ENCODE results near the gene ADK. TPM values are rescaled to one million over a fixed set of nuclear protein-coding genes. Genes with fewer than 3 reads are reported as not detected.

ADK gene
- total and polyA plus RNA-seq, 4 donors: 12.6 to 21.1 (median 16.1) TPM

GRCh38 chr10:74361678-74362077, 210.7 kb downstream of the ADK start:
- H3K27me3 ChIP-seq (ENCODE audit: control insufficient read depth in 1 of 2, insufficient read depth in 2 of 2, low read length in 1 of 2): no peaks in the 10 kb centered on the region
- ATAC-seq (ENCODE audit: low FRiP score): no peak
- no peaks in the 10 kb centered on the region for H3K9me3 ChIP-seq (ENCODE audit: control insufficient read depth, low read length)
- DNase-seq: no peak
- intact Hi-C loops (cut with DNase I): no loop called here
- no peak overlapping the region for H3K4me3 ChIP-seq (ENCODE audit: low read length in 2 of 2)
- no peaks in the 10 kb centered on the region for H3K36me3 ChIP-seq (ENCODE audit: control insufficient read depth in 1 of 2, insufficient read depth in 2 of 2, low read length in 1 of 2)
- H3K27ac ChIP-seq (ENCODE audit: low read depth in 1 of 2, low read length in 2 of 2): no peak overlapping the region
- peaks cover 0 to 2% of the 10 kb centered on the region in 2 donors for H3K4me1 ChIP-seq (ENCODE audit: control insufficient read depth in 1 of 2, insufficient read depth in 2 of 2, low read length in 2 of 2)

- Histone ChIP-seq H3K27me3 (ENCODE audit: control insufficient read depth in 1 of 2, insufficient read depth in 2 of 2, low read length in 1 of 2) (no peaks in the 10 kb centered on the region), H3K27ac (ENCODE audit: low read depth in 1 of 2, low read length in 2 of 2) (no peak overlapping the region), H3K36me3 (ENCODE audit: control insufficient read depth in 1 of 2, insufficient read depth in 2 of 2, low read length in 1 of 2) (no peaks in the 10 kb centered on the region), H3K4me3 (ENCODE audit: low read length in 2 of 2) (no peak overlapping the region), H3K9me3 (ENCODE audit: control insufficient read depth, low read length) (no peaks in the 10 kb centered on the region), H3K4me1 (ENCODE audit: control insufficient read depth in 1 of 2, insufficient read depth in 2 of 2, low read length in 2 of 2) (peaks cover 0 to 2% of the 10 kb centered on the region in 2 donors)
- WGBS, 2 donors: 98 to 100% methylated on average over 2 of the region's 2 CpGs
- no peak for DNase-seq
- intact Hi-C loops (cut with DNase I): no loop called here
- ATAC-seq (ENCODE audit: low FRiP score): no peak
These were observed 212.7 kb downstream of the ADK start for GRCh38 chr10:74363727-74364126.

GRCh38 chr10:74365109-74365508, 214.1 kb downstream of the ADK start:
- Histone ChIP-seq H3K27me3 (ENCODE audit: control insufficient read depth in 1 of 2, insufficient read depth in 2 of 2, low read length in 1 of 2) (no peaks in the 10 kb centered on the region), H3K27ac (ENCODE audit: low read depth in 1 of 2, low read length in 2 of 2) (no peak overlapping the region), H3K36me3 (ENCODE audit: control insufficient read depth in 1 of 2, insufficient read depth in 2 of 2, low read length in 1 of 2) (no peaks in the 10 kb centered on the region), H3K9me3 (ENCODE audit: control insufficient read depth, low read length) (no peaks in the 10 kb centered on the region), H3K4me1 (ENCODE audit: control insufficient read depth in 1 of 2, insufficient read depth in 2 of 2, low read length in 2 of 2) (peaks cover 0 to 2% of the 10 kb centered on the region in 2 donors), H3K4me3 (ENCODE audit: low read length in 2 of 2) (no peak overlapping the region)
- ATAC-seq (ENCODE audit: low FRiP score) (no peak), DNase-seq (no peak)
- 89 to 96% methylated on average over 3 of the region's 3 CpGs for WGBS, 2 donors
- intact Hi-C loops (cut with DNase I): no loop called here

GRCh38 chr10:74371696-74372095, 220.7 kb downstream of the ADK start:
- DNase-seq (no peak), ATAC-seq (ENCODE audit: low FRiP score) (no peak)
- Histone ChIP-seq H3K27me3 (ENCODE audit: control insufficient read depth in 1 of 2, insufficient read depth in 2 of 2, low read length in 1 of 2) (no peaks in the 10 kb centered on the region), H3K36me3 (ENCODE audit: control insufficient read depth in 1 of 2, insufficient read depth in 2 of 2, low read length in 1 of 2) (no peaks in the 10 kb centered on the region), H3K27ac (ENCODE audit: low read depth in 1 of 2, low read length in 2 of 2) (no peak overlapping the region), H3K4me1 (ENCODE audit: control insufficient read depth in 1 of 2, insufficient read depth in 2 of 2, low read length in 2 of 2) (no peaks in the 10 kb centered on the region), H3K9me3 (ENCODE audit: control insufficient read depth, low read length) (no peaks in the 10 kb centered on the region), H3K4me3 (ENCODE audit: low read length in 2 of 2) (no peak overlapping the region)
- intact Hi-C loops (cut with DNase I): no loop called here
- 93 to 95% methylated on average over 7 of the region's 7 CpGs for WGBS, 2 donors

- H3K9me3 ChIP-seq (ENCODE audit: control insufficient read depth, low read length): no peaks in the 10 kb centered on the region
- ATAC-seq (ENCODE audit: low FRiP score) (no peak), DNase-seq (no peak)
- peaks cover 0 to 4% of the 10 kb centered on the region in 2 donors for H3K4me1 ChIP-seq (ENCODE audit: control insufficient read depth in 1 of 2, insufficient read depth in 2 of 2, low read length in 2 of 2)
- no peaks in the 10 kb centered on the region for H3K27me3 ChIP-seq (ENCODE audit: control insufficient read depth in 1 of 2, insufficient read depth in 2 of 2, low read length in 1 of 2)
- no peak overlapping the region for H3K4me3 ChIP-seq (ENCODE audit: low read length in 2 of 2)
- WGBS, 2 donors: 83 to 92% methylated on average over 1 of the region's 1 CpG
- H3K36me3 ChIP-seq (ENCODE audit: control insufficient read depth in 1 of 2, insufficient read depth in 2 of 2, low read length in 1 of 2): no peaks in the 10 kb centered on the region
- intact Hi-C loops (cut with DNase I): no loop called here
- H3K27ac ChIP-seq (ENCODE audit: low read depth in 1 of 2, low read length in 2 of 2): no peak overlapping the region
These were observed 222.0 kb downstream of the ADK start for GRCh38 chr10:74373059-74373458.

GRCh38 chr10:74377476-74377875, 226.5 kb downstream of the ADK start:
- Histone ChIP-seq H3K9me3 (ENCODE audit: control insufficient read depth, low read length) (no peaks in the 10 kb centered on the region), H3K4me1 (ENCODE audit: control insufficient read depth in 1 of 2, insufficient read depth in 2 of 2, low read length in 2 of 2) (peaks cover 1 to 4% of the 10 kb centered on the region in 2 donors), H3K36me3 (ENCODE audit: control insufficient read depth in 1 of 2, insufficient read depth in 2 of 2, low read length in 1 of 2) (no peaks in the 10 kb centered on the region), H3K27ac (ENCODE audit: low read depth in 1 of 2, low read length in 2 of 2) (no peak overlapping the region), H3K27me3 (ENCODE audit: control insufficient read depth in 1 of 2, insufficient read depth in 2 of 2, low read length in 1 of 2) (no peaks in the 10 kb centered on the region), H3K4me3 (ENCODE audit: low read length in 2 of 2) (no peak overlapping the region)
- intact Hi-C loops (cut with DNase I): no loop called here
- DNase-seq: no peak
- ATAC-seq (ENCODE audit: low FRiP score): no peak
- 77 to 82% methylated on average over 5 of the region's 5 CpGs for WGBS, 2 donors

GRCh38 chr10:74379474-74379873, 228.5 kb downstream of the ADK start:
- DNase-seq (no peak), ATAC-seq (ENCODE audit: low FRiP score) (no peak)
- peaks cover 1 to 4% of the 10 kb centered on the region in 2 donors for H3K4me1 ChIP-seq (ENCODE audit: control insufficient read depth in 1 of 2, insufficient read depth in 2 of 2, low read length in 2 of 2)
- no peak overlapping the region for H3K27ac ChIP-seq (ENCODE audit: low read depth in 1 of 2, low read length in 2 of 2)
- no peaks in the 10 kb centered on the region for H3K36me3 ChIP-seq (ENCODE audit: control insufficient read depth in 1 of 2, insufficient read depth in 2 of 2, low read length in 1 of 2)
- no peaks in the 10 kb centered on the region for H3K27me3 ChIP-seq (ENCODE audit: control insufficient read depth in 1 of 2, insufficient read depth in 2 of 2, low read length in 1 of 2)
- WGBS, 2 donors: 95 to 96% methylated on average over 3 of the region's 3 CpGs
- intact Hi-C loops (cut with DNase I): no loop called here
- no peak overlapping the region for H3K4me3 ChIP-seq (ENCODE audit: low read length in 2 of 2)
- H3K9me3 ChIP-seq (ENCODE audit: control insufficient read depth, low read length): no peaks in the 10 kb centered on the region

GRCh38 chr10:74380795-74381194, 229.8 kb downstream of the ADK start:
- intact Hi-C loops (cut with DNase I): no loop called here
- DNase-seq (no peak), ATAC-seq (ENCODE audit: low FRiP score) (no peak)
- peaks cover 1 to 4% of the 10 kb centered on the region in 2 donors for H3K4me1 ChIP-seq (ENCODE audit: control insufficient read depth in 1 of 2, insufficient read depth in 2 of 2, low read length in 2 of 2)
- H3K27me3 ChIP-seq (ENCODE audit: control insufficient read depth in 1 of 2, insufficient read depth in 2 of 2, low read length in 1 of 2): no peaks in the 10 kb centered on the region
- no peak overlapping the region for H3K27ac ChIP-seq (ENCODE audit: low read depth in 1 of 2, low read length in 2 of 2)
- H3K4me3 ChIP-seq (ENCODE audit: low read length in 2 of 2): no peak overlapping the region
- H3K9me3 ChIP-seq (ENCODE audit: control insufficient read depth, low read length): no peaks in the 10 kb centered on the region
- no peaks in the 10 kb centered on the region for H3K36me3 ChIP-seq (ENCODE audit: control insufficient read depth in 1 of 2, insufficient read depth in 2 of 2, low read length in 1 of 2)
- WGBS, 2 donors: 97 to 100% methylated on average over 1 of the region's 1 CpG

- intact Hi-C loops (cut with DNase I): no loop called here
- no peaks in the 10 kb centered on the region for H3K36me3 ChIP-seq (ENCODE audit: control insufficient read depth in 1 of 2, insufficient read depth in 2 of 2, low read length in 1 of 2)
- H3K27me3 ChIP-seq (ENCODE audit: control insufficient read depth in 1 of 2, insufficient read depth in 2 of 2, low read length in 1 of 2): no peaks in the 10 kb centered on the region
- no peak overlapping the region for H3K4me3 ChIP-seq (ENCODE audit: low read length in 2 of 2)
- WGBS, 2 donors: 86 to 87% methylated on average over 2 of the region's 2 CpGs
- H3K9me3 ChIP-seq (ENCODE audit: control insufficient read depth, low read length): no peaks in the 10 kb centered on the region
- H3K27ac ChIP-seq (ENCODE audit: low read depth in 1 of 2, low read length in 2 of 2): no peak overlapping the region
- ATAC-seq (ENCODE audit: low FRiP score) (no peak), DNase-seq (no peak)
- H3K4me1 ChIP-seq (ENCODE audit: control insufficient read depth in 1 of 2, insufficient read depth in 2 of 2, low read length in 2 of 2): peaks cover 1 to 4% of the 10 kb centered on the region in 2 donors
These were observed 230.4 kb downstream of the ADK start for GRCh38 chr10:74381291-74381853.

All from aorta (tissue), 5 donors.